GM04503 (cell line): ENCODE data around the gene KL.

Experiments used
- DNase-seq: peaks from one replicate; pipeline ENCODE4 v3.0.0-alpha.2; 2012; ENCODE audit warnings: low read depth

KL gene

GRCh38 chr13:33004511-33004910 lies 11.7 kb upstream of the KL start:
- no peak for DNase-seq

- no peak for DNase-seq
Measured at GRCh38 chr13:33006134-33006533, 10.1 kb upstream of the KL start.

GRCh38 chr13:33006638-33007037 lies 9.6 kb upstream of the KL start:
- DNase-seq = no peak

- DNase-seq = no peak
Measured at GRCh38 chr13:33007237-33007636, 9.0 kb upstream of the KL start.

- no peak for DNase-seq
Measured at GRCh38 chr13:33007950-33008349, 8.3 kb upstream of the KL start.

GRCh38 chr13:33008946-33009722 lies 7.1 kb upstream of the KL start:
- DNase-seq = no peak

GRCh38 chr13:33011828-33012470 lies 4.3 kb upstream of the KL start:
- no peak for DNase-seq

GRCh38 chr13:33014291-33014690 lies 1.9 kb upstream of the KL start:
- DNase-seq = no peak

- no peak for DNase-seq
Measured at GRCh38 chr13:33015241-33015668, 968 bp upstream of the KL start.

- no peak for DNase-seq
Measured at GRCh38 chr13:33015791-33016323, 366 bp upstream of the KL start.

- DNase-seq = no peak
Measured at GRCh38 chr13:33017323-33017929, 1.2 kb downstream of the KL start.

- DNase-seq = no peak
Measured at GRCh38 chr13:33018886-33019285, 2.7 kb downstream of the KL start.

GRCh38 chr13:33022986-33023385 lies 6.8 kb downstream of the KL start:
- DNase-seq = no peak

- DNase-seq = no peak
Measured at GRCh38 chr13:33025220-33025744, 9.1 kb downstream of the KL start.

GRCh38 chr13:33026489-33027152 lies 10.4 kb downstream of the KL start:
- DNase-seq = no peak

- DNase-seq = no peak
Measured at GRCh38 chr13:33028620-33029019, 12.4 kb downstream of the KL start.

GRCh38 chr13:33031277-33031676 lies 15.1 kb downstream of the KL start:
- no peak for DNase-seq

- no peak for DNase-seq
Measured at GRCh38 chr13:33032037-33032625, 15.9 kb downstream of the KL start.

- DNase-seq = no peak
Measured at GRCh38 chr13:33033051-33033812, 17.0 kb downstream of the KL start.

- DNase-seq = no peak
Measured at GRCh38 chr13:33033986-33034385, 17.8 kb downstream of the KL start.

GRCh38 chr13:33034882-33035520 lies 18.8 kb downstream of the KL start:
- DNase-seq = no peak
